Stromal cell of bone marrow (primary cell): ENCODE measurements around the gene BOLA3.
A peak's percentile ranks its signal among the peaks of the same experiment; 100 is the strongest.
"Not testable (repeated sequence)": the region's sequence is repeated elsewhere in the genome, so short reads cannot be mapped to it uniquely, and the experiment has no call there.

ENCODE experiments used
- DNase-seq: peaks from one replicate; pipeline ENCODE4 v3.0.0-alpha.2; 2012; ENCODE audit warnings: low read depth

BOLA3 gene, protein sequence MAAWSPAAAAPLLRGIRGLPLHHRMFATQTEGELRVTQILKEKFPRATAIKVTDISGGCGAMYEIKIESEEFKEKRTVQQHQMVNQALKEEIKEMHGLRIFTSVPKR

DNA sequence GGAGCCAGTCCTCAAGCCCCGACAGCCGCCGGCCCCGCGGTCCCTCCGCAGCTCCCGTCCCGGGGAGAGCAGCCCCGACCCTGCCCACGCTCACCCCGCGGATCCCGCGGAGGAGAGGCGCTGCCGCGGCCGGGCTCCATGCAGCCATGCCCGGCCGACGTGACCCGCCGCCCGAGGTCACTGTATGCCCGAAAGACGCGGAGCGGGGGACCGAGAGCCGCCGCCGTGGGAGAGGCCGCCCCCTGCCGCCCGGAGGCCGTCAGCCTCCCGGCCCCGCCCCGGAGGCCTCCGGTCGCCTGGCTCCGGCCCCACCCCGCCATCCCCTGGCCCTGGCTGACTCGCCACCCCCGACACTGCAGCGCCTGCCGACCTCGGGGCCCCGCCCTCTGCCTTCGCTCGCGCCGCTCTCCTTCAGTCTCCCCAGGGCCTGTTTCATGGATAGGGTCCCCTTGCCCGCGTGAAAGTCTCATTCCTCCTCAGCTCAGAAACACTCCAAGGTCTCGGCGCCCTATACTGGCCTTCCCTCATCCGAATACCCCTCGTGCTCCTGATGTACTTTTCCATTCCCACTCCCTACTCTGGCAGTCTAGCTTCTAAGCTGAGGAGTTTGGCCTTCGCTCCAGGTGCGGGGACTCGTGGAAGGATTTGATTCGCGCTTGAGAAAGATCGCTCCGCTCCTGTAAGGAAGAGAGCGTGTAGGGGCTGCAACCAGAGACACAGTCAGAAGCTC, at the start of gene BOLA3:
TSS of gene BOLA3 (minus strand) at position 186 of the 730 bp plus-strand sequence. CDS start at position 148, 38 bp downstream.
- DNase-seq, result peak; percentile 55

DNA sequence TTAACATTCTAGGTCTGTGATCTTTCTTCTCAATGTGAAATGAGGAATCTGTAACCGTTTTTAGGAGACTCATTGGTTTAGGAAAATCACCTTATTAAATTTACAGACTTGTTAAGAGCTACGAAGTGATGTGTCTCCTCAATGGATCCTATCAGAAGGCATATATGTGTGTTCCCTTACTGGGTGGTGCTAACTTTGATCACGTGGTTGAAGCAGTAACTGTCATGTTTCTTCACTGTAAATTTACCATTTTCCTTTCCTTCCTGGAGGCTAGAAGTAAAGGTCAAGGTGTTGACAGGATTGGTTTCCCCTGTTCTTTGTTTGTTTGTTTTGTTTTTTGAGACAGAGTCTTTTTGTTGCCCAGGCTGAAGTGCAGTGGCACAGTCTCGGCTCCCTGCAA, 49.3 kb upstream of the BOLA3 start:
- no peak for DNase-seq

DNA sequence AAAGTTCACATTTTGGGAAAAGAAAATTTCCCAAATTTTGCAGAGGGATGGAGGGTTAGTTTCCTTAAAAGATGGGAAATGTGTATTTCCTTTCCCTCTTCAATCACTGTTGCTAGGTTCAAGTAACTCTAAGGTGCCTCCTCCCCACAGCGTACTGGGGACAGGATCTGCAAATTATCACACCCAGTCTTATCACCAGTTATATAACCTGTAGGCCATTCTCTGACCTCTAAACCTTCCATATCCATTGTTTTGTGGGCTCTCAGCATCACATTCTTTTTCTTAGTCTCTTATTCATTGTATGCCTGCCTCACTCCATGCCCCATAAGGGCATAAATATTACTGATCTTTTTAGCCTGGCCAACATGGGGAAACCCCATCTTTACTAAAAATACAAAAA, 47.1 kb upstream of the BOLA3 start:
- no peak for DNase-seq

DNA sequence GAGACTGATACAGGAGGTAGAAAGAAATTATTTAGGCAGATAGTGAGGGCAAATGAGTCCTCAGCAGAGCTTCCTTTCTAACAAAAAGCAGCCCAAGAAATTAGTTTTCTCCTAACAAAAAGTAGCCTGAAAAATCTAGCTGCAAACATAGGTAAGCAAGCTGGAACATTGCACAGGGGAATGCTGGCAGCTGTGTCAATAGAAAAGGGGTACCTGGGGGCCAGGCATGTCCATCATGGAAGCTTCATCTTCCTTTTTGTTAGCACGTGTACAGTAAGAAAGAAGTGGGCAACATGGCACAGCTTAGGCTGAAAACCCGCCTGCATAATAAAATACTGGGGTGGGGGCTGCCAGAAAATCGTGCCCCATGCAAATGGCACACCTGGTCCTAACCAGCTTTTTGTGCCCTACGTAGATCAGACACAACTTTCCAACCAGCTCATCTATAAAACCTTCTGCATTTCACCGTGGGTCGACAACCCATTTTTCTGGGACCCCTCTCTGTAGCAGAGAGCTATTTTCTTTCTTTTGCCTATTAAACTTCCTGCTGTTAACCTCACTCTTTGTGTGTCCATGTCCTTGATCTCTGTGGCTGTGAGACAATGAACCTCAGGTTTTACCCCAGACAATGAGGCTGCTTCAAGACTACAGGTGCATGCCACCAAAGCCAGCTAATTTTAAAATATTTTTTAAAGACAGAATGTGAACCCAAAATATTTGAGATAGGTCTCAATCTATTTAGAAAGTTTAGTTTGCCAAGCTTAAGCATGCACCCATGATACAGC, 44.1 kb upstream of the BOLA3 start:
- no peak for DNase-seq

DNA sequence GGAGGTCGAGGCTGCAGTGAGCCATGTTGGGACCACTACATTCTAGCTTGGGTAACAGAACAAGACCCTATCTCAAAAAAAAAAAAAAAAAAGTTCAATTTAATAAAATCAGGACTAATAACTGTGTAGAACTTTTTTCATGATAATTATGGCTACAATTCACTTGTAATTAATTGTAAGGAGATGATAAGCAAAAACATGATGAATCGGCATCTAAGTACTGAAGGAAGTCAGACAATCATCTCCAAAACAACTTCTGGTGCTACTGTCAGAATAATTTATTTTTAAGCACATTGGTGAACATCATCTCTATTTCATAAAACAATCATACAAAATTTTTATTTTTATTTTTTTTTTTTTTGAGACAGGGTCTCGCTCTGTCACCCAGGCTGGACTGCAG, 41.0 kb upstream of the BOLA3 start:
- DNase-seq, result no peak

DNA sequence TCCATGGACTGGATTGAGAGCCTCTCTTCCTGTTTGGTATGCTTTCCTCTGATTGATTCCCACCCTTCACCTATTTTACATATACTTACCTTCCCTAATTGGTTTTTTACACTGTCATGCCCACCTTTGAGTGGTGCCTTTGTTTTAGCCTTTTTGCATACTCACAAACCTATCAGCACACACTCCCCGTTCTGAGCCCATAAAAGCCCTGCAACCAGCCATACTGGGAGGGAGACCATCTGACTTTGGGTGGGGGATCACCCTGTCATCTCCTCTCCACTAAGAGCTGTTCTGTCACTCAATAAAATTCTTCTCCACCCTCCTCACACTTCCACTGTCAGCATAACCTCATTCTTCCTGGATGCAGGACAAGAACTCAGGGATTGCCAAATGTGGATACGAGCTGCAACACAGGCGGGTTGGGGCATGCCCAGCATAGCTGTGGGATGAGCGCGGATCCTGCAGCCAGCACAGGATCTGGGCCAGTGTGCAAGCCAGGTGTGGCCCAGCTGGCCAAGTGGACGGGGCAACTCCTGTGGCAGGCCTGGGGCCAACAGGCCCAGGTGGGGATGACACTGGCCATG, 40.4 kb upstream of the BOLA3 start:
- DNase-seq, result peak; percentile 28

DNA sequence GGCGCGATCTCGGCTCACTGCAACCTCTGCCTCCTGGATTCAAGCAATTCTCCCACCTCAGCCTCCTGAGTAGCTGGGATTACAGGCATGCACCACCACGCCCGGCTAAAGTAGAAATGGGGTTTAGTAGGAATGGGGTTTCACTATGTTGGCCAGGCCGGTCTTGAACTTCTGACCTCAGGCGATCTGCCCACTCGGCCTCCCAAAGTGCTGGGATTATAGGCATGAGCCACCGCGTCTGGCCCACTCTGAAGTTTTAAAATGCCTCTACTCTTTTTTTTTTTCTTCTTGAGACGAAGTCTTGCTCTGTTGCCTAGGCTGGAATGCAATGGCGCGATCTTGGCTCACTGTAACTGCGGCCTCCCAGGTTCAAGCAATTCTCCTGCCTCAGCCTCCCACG, 39.0 kb upstream of the BOLA3 start:
- DNase-seq, result not testable (repeated sequence)

DNA sequence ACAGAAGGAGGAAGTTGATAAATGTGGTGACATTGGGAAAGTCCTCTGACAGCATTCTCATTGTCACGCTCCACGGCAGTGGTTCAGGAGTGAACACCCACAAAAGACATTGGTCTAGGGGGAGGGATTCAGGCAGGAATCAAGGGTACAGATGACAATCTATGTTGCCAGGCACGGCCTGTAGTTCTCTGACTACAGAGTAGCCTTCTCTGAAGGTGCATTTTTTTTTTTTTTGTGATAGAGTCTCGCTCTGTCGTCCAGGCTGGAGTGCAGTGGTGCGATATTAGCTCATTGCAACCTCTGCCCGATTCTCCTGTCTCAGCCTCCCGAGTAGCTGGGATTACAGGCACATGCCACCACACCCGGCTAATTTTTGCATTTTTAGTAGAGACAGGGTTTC, 38.3 kb upstream of the BOLA3 start:
- no peak for DNase-seq

DNA sequence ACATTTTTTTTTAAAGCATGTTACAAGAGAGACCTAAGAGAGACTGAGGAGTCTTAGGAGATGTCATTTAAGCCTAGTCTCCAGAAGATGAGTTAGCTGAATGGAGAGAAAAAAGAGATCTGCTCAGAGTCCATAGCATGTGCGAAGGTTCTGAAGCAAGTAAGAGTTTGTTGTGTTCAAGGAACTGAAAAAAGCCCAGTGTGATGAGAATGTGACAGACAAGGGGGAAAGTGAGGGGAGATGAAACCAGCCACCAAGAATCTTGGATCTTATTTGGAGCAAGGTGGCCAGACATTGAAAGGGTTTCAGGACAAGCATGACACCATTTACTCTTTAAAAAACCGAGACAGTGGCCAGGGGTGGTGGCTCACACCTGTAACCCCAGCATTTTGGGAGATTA, 36.2 kb upstream of the BOLA3 start:
- DNase-seq, result no peak

DNA sequence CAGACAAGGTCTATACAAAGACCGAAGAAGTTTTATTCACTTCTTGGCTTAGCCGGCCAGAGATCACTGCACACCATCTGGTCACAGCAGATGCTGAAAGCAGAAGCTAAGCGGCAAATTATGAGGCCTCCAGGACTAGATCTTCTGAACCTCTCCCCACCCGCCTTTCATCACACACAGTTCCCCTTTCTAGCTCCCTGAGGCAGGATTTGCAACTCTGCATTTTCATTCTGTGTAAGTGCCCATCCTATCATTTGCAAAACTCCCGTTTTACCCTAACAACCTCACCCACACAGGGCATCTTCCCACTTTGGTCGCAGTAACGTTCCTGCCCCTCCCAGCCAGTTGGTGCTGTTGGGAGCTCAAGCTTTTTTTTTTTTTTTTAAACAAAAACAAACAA, 34.0 kb upstream of the BOLA3 start:
- no peak for DNase-seq

DNA sequence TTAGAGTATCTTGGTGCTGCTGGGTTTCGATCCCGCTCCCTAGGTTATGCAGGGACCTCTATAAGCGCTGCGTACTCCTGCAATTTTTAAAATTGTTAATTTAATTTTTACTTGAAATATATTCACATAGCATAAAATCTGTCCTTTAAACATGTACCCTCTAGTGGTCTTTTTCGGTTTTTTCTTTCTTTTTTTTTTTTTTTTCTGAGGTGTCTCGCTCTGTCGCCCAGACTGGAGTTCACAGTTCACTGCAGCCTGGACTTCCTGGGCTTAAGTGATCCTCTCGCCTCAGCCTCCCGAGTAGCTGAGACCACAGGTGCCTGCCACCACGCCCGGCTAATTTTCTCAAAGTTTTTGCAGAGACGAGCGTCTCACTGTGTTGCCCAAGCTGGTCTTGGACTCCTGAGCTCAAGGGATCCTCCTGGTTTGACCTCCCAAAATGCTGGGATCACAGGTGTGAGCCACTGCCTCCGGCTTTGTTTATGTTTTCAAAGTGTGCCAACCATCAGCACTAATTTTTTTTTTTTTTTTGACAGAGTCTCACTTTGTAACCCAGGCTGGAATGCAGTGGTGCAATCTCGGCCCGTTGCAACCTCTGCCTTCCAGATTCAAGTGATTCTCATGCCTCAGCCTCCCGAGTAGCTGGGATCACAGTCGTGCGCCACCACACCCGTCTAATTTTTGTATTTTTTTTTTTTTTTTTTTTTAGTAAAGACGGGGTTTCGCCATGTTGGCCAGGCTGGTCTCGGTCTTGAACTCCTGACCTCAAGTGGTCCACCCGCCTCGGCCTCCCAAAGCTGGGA, 31.6 kb upstream of the BOLA3 start:
- no peak for DNase-seq

DNA sequence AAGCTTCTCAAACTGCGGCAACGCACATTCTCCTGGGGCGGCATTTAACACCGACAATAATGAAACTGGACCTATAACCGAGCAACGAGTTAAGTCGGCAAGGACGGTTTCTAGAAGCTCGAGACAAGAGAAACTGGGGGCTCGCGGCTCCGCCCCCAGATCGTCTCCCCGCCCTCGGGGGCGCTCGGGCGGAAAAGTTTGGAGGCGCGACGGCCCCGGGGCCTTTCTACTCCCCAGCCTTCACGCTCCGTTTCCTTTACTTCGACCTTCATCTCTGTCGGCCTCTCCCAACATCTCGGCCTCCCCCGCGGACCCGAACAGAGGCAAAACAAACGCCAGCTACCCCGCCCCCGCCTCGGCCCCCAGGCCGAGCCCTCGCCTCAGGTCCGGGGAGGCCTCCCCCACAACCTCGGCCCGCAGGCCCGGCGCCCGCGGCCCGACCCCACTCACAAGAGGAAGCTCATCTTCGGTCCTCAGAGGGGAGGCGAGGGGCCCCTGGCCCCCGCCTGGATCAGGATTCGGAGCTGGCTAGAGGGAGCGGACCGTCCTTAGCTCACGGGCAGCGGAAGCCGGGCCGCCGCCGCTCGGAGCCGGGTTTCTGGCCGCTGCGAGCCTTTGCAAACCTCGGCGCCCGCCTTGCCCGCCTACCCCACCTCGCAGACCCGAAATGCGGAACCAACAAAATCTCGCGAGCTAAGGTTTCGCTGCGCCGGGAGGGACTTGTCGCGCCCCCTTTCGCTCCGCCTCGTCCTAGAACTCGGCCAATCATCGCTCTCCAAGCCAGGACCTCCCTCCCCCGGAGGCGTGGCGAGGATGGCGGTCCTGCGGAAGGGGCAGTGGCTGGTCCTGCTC, 30.7 kb upstream of the BOLA3 start, which contains the start of gene MOB1A:
TSS of gene MOB1A (minus strand) at position 669 of the 852 bp plus-strand sequence. CDS start at position 464, 205 bp downstream.
- peak; percentile 98 for DNase-seq

DNA sequence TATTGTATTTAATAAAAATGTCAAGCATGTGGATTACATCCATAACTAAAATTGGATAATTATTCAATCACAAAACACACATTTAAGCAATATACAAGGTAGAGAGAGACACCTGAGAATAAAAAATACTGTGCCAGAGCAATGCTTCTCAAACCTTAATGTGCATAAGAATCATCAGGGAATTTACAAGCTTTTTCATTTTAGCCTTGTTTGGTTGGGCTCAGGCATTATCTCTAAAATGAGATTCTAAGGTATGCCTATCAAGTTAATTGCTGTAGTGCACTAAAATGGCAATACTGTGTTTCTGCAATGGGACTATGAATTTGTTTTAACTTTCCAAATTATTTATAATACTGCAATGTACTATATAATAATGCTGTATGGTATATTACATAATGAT, 30.0 kb upstream of the BOLA3 start:
- no peak for DNase-seq

DNA sequence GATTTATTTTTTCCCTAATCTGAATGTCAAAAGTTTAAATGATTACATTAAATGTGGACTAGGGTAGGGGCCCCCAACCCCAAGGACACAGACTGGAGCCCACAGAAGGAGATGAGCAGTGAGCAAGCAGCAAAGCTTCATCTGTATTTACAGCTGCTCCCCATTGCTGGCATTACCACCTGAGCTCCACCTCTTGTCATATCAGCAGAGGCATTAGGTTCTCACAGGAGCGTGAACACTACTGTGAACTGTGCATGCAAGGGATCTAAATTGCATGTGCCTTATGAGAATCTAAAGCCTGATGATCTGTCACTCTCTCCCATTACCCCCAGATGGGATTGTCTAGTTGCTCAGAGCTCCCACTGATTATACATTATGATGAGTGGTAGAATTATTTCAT, 27.2 kb upstream of the BOLA3 start:
- DNase-seq, result no peak

DNA sequence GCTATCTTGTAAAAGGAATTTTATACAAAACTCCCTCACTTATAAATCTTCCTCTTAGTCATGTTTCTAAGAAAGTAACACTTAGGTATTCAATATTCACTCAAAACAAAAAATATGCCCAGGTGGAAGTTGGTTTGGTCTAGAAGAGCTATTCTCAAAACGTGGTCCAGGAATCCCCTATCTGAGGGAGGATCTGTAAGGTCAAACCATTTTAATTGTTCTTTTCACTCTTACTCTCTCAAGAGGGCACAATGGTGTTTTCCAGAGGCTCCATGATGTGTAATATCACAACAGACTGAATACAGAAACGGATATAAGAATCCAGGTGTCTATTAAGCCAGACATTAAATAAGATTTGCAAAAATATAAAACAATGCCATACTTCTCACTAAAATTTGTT, 21.0 kb upstream of the BOLA3 start:
- DNase-seq, result no peak

DNA sequence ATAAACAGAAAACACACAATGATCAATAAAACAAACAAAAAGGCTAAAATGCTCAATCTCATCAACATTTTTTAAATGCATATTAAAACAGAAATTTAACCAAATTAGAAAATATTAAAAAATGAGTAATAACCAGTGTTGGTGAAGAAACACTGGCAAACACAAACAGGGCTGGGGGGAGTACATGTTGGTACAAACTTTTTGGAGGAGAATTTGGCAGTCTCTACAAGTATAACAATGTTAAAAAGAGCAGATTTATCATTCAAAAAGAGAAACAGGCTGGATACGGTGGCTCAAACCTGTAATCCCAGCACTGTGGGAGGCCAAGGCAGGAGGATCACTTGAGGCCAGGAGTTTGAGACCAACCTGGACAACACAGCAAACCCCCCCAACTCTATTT, 17.0 kb upstream of the BOLA3 start:
- no peak for DNase-seq

DNA sequence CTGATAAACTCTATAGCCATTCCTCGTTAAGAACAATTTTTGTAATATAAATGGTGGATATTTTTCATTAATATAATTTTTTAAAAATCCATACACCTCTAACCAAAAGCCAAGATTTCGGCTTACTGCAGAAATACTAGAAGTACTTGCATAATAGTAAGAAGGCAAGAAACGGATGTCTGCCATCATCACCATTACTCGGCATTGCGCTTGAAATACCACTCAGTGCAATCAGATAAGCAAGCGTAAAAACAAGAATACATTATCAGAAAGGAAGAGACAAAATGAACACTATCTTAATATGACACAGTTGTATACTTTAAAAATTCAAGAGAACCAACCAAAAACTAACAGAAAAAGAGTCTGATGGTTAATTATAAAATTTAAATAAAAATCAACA, 15.2 kb upstream of the BOLA3 start:
- DNase-seq, result no peak

DNA sequence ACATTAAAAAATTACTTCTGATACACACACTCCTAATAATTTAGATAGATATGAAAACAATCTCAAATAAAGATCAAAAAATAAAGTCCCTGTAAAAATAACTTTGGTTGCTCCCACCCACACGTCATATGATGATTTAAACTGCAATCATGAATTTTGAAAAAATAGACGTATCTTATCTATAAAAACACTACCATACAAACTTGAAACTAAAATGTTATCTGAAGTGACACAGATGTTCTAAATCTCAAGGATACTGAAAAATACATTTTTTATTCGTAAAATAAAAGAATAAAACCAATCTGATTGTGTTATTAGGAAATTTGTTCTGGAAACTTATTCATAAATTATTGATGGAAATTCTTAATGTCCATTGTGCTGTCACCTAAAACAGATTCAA, 8.1 kb upstream of the BOLA3 start:
- DNase-seq, result no peak

DNA sequence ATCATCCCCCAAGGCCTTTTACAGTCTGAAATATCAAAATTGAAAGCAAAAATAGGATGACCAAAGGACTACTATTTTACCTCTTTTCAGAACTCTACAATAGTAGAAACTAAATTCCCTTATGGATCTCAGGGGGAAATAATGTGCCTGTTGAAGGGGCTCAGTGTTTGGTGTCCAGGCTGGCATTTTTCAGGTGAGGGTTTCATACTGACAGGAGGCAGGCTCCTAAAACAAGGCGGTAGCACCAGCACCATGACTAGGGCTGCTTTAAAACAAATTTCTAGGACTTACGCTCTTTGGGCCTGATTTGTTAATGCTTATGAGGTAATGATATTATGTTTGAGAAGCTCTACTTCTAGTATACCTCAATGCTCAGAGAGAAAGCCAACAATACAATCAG, 5.2 kb upstream of the BOLA3 start:
- DNase-seq, result no peak

DNA sequence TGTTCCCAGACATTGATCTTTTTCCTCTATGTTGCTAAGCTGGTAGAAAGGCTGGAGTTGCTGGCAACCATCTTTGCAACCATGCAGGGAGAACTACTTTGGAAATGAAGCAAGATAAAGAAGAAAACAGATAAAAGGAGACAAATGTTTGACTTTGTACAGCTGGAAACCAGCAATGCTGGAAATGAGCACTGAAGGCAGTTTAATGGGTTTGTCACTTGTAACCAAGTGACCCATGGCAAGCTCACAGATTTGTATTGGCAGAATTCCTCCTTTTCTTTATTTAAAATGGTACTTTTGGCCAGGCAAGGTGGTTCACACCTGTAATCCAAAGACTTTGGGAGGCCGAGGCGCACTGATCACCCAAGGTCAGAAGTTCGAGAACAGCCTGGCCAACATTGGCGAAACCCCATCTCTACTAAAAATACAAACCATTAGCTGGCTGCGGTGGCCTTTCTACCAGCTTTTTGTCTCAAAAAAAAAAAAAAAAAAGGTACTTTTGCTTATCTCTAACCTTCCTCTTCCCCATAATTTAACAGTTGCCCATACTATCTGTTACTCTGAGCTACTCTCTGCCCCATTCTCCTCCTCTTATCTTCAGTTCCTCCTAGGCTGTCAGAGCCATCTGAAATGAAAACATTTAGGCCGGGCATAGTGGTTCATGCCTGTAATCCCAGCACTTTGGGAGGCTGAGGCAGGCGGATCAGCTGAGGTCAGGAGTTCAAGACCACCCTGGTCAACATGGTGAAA, 2.0 kb upstream of the BOLA3 start:
- no peak for DNase-seq

DNA sequence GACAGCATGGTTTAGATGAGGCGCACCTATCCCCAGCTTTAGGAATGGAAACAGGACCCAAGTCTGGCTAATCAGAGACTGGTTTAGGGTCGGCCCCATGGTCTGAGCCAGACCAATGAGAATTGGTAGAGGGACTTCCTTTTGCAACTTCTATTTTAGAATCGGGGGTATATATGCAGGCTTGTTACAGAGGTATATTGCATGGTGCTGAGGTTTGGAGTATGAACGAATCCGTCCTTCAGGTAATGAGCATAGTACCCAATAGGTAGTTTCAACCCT, 1.5 kb upstream of the BOLA3 start:
- no peak for DNase-seq
